MCF 10A (cell line): Measurements from ENCODE around the gene RORC. TPM values are rescaled to one million over a fixed set of nuclear protein-coding genes. Genes with fewer than 3 reads are reported as not detected.
"Not testable (repeated sequence)": the region's sequence is repeated elsewhere in the genome, so short reads cannot be mapped to it uniquely, and the experiment has no call there.

Source experiments
- Bru-seq: library from RNA; stranded (reverse); fragments of 400-500 nt; gene quantifications from one replicate; lab custom pipeline; 2021; lab: Mats Ljungman, UMichigan
- BruChase-seq, 2 experiments: library from RNA; stranded (reverse); fragments of 400-500 nt; gene quantifications; one replicate each; lab custom pipeline; 2021; lab: Mats Ljungman, UMichigan
- BruUV-seq: library from RNA; stranded (reverse); fragments of 400-500 nt; replicated peaks from 2 replicates; lab custom pipeline; 2021; lab: Mats Ljungman, UMichigan
- CTCF ChIA-PET: fragments of 300-600 bp; sonication (Branson Sonifier 250); formaldehyde crosslinking; extraction: SDS; loops from one replicate; lab custom pipeline; 2021; ENCODE audit warnings: antibody characterized with exemption, inconsistent platforms; lab: Yijun Ruan, JAX
- POLR2A ChIA-PET: fragments of 300-600, 350-650 bp; sonication (Branson Sonifier 250); formaldehyde crosslinking; extraction: SDS; loops from one replicate; lab custom pipeline; 2020; ENCODE audit warnings: antibody characterized with exemption, inconsistent platforms; lab: Yijun Ruan, JAX
- DNase-seq: peaks from one replicate; pipeline ENCODE4 v3.0.0-alpha.2; 2018; ENCODE audit not compliant: unreplicated experiment
- H3K27ac Mint-ChIP-seq: one replicate; pipeline ENCODE4 v1.8.0; 2022; ENCODE audit warnings: mild to moderate bottlenecking, low read depth, mixed read lengths; ENCODE audit not compliant: unreplicated experiment
- H3K27me3 Mint-ChIP-seq: one replicate; pipeline ENCODE4 v1.8.0; 2022; ENCODE audit warnings: mixed read lengths; ENCODE audit not compliant: insufficient read depth, unreplicated experiment
- H3K36me3 Mint-ChIP-seq: one replicate; pipeline ENCODE4 v1.8.0; 2022; ENCODE audit warnings: mild to moderate bottlenecking, moderate library complexity, mixed read lengths; ENCODE audit not compliant: insufficient read depth, unreplicated experiment
- H3K4me1 Mint-ChIP-seq: one replicate; pipeline ENCODE4 v1.8.0; 2022; ENCODE audit warnings: mixed read lengths; ENCODE audit not compliant: insufficient read depth, unreplicated experiment
- H3K4me3 Mint-ChIP-seq: one replicate; pipeline ENCODE4 v1.8.0; 2022; ENCODE audit warnings: mild to moderate bottlenecking, moderate library complexity, mixed read lengths; ENCODE audit not compliant: unreplicated experiment
- H3K9me3 Mint-ChIP-seq: one replicate; pipeline ENCODE4 v1.8.0; 2022; ENCODE audit warnings: mixed read lengths; ENCODE audit not compliant: unreplicated experiment
- CTCF ChIP-seq: fragments of 200-600 bp; IDR thresholded peaks from one replicate; pipeline ENCODE4 v1.8.0; 2022; ENCODE audit warnings: antibody characterized with exemption, mild to moderate bottlenecking; ENCODE audit not compliant: unreplicated experiment
- intact Hi-C: fragments of 100-400 bp; cut with micrococcal nuclease; formaldehyde crosslinking; loops from 2 replicates; pipeline ENCODE4 v1.14.1; 2022
- long read RNA-seq: library from polyadenylated mRNA; stranded (forward); transcript quantifications from one replicate; pipeline ENCODE4 v2.0.0, GENCODE V29; 2022
- total RNA-seq: library from RNA; stranded (reverse); gene quantifications from 2 replicates; pipeline ENCODE4 v1.2.3, GENCODE V29; 2022

The RORC gene
- total RNA-seq: 0.40 and 0.81 TPM in 2 replicates
- Bru-seq, nascent RNA: percentile 26 among the genes with signal in this experiment
- BruChase-seq, experiment 1, labeled RNA remaining after a 6-hour chase: percentile 23 among the genes with signal in this experiment
- BruChase-seq, experiment 2, labeled RNA remaining after a 2-hour chase: percentile 27 among the genes with signal in this experiment
- long read RNA-seq: 0 reads

GRCh38 chr1:151831605-151832004 lies at the start of gene RORC:
Gene RORC, minus strand, starts transcription at chr1:151831802. Its CDS starts 38 bp downstream, at chr1:151831764.
- peak; percentile 59 for DNase-seq
- Mint-ChIP-seq H3K27me3 (no peaks in the 10 kb centered on the region), H3K4me1 (peaks cover 58% of the 10 kb centered on the region), H3K4me3 (peak within 1 kb of the TSS; percentile 75), H3K36me3 (no peaks in the 10 kb centered on the region), H3K9me3 (no peaks in the 10 kb centered on the region), H3K27ac (peak within 1 kb of the TSS; percentile 60)
- CTCF ChIA-PET: interaction anchor here (0.6 to 2.0 kb wide), 4 partner anchors 8 to 238 kb away, joined by 3 to 8 read pairs (median 5); no protein-coding TSS in a partner anchor
- BruUV-seq: no TSS peak
- no peak for TF ChIP-seq CTCF
- intact Hi-C loops: loop anchor here (1.0 kb wide), 1 partner anchor 68 kb away; the partner anchor contains the start of gene MRPL9
- POLR2A ChIA-PET: interaction anchor here (0.7 to 1.9 kb wide), 3 partner anchors 11 to 414 kb away, joined by 4 to 9 read pairs (median 4); no protein-coding TSS in a partner anchor

GRCh38 chr1:151875419-151876097 lies 44.0 kb upstream of the RORC start:
- intact Hi-C loops: no loop called here
- H3K27me3 Mint-ChIP-seq: no peaks in the 10 kb centered on the region
- H3K36me3 Mint-ChIP-seq: peaks cover 38% of the 10 kb centered on the region
- BruUV-seq: no TSS peak
- no peaks in the 10 kb centered on the region for H3K9me3 Mint-ChIP-seq
- ChIA-PET CTCF (interaction anchor here (0.7 to 2.1 kb wide), 3 partner anchors 39 to 583 kb away, joined by 3 to 5 read pairs (median 4); no protein-coding TSS in a partner anchor), POLR2A (interaction anchor here (0.5 to 2.7 kb wide), 3 partner anchors 11 to 394 kb away, joined by 3 to 10 read pairs (median 4); no protein-coding TSS in a partner anchor)
- TF ChIP-seq CTCF: no peak
- DNase-seq: no peak
- H3K4me3 Mint-ChIP-seq: no peak overlapping the region
- no peaks in the 10 kb centered on the region for H3K4me1 Mint-ChIP-seq
- no peak overlapping the region for H3K27ac Mint-ChIP-seq

GRCh38 chr1:151872776-151873175 lies 41.2 kb upstream of the RORC start:
- CTCF ChIA-PET: interaction anchor here (1.0 to 1.4 kb wide), 2 partner anchors 36 to 572 kb away, joined by 3 to 4 read pairs; no protein-coding TSS in a partner anchor
- POLR2A ChIA-PET, H3K27me3 Mint-ChIP-seq, BruUV-seq, DNase-seq, H3K4me3 Mint-ChIP-seq, intact Hi-C loops, H3K27ac Mint-ChIP-seq, H3K4me1 Mint-ChIP-seq, H3K9me3 Mint-ChIP-seq: not testable (repeated sequence)
- H3K36me3 Mint-ChIP-seq: peaks cover 31% of the 10 kb centered on the region

- Mint-ChIP-seq H3K4me3 (no peak overlapping the region), H3K4me1 (peaks cover 14% of the 10 kb centered on the region), H3K27me3 (no peaks in the 10 kb centered on the region), H3K9me3 (peaks cover 6% of the 10 kb centered on the region), H3K27ac (no peak overlapping the region), H3K36me3 (peaks cover 26% of the 10 kb centered on the region)
- ChIA-PET POLR2A (interaction anchor here (1.1 to 1.7 kb wide), 3 partner anchors 10 to 16 kb away, joined by 4 to 5 read pairs (median 5); no protein-coding TSS in a partner anchor), CTCF (interaction anchor here (0.6 to 1.5 kb wide), 9 partner anchors 10 to 811 kb away, joined by 3 to 4 read pairs (median 3); no protein-coding TSS in a partner anchor)
- BruUV-seq: no TSS peak
- no peak for TF ChIP-seq CTCF
- intact Hi-C loops: no loop called here
- DNase-seq: no peak
Measured at GRCh38 chr1:151871284-151872030, 39.9 kb upstream of the RORC start.
